Activated CD8-positive, alpha-beta memory T cell treated with anti-CD3 and anti-CD28 coated beads, Interleukin-2, amount 50 U/mL, for 48 hours (primary cell): ENCODE data around the gene BCL11A.

Source experiments
- DNase-seq: peaks from one replicate; pipeline ENCODE4 v3.0.0-alpha.2; 2020

Gene BCL11A

GRCh38 chr2:60522462-60522861, 31.0 kb downstream of the BCL11A start:
- no peak for DNase-seq

- DNase-seq = no peak
Measured at GRCh38 chr2:60521626-60522025, 31.8 kb downstream of the BCL11A start.

- DNase-seq = no peak
Measured at GRCh38 chr2:60520917-60521539, 32.4 kb downstream of the BCL11A start.

GRCh38 chr2:60520151-60520876, 33.1 kb downstream of the BCL11A start:
- no peak for DNase-seq

- DNase-seq = no peak
Measured at GRCh38 chr2:60519231-60519863, 34.1 kb downstream of the BCL11A start.

GRCh38 chr2:60518567-60518966, 34.9 kb downstream of the BCL11A start:
- no peak for DNase-seq

- DNase-seq = no peak
Measured at GRCh38 chr2:60517446-60517845, 36.0 kb downstream of the BCL11A start.

- DNase-seq = no peak
Measured at GRCh38 chr2:60516826-60517225, 36.6 kb downstream of the BCL11A start.

GRCh38 chr2:60516383-60516811, 37.1 kb downstream of the BCL11A start:
- DNase-seq = no peak

GRCh38 chr2:60515721-60516226, 37.7 kb downstream of the BCL11A start:
- DNase-seq = peak; percentile 57

GRCh38 chr2:60513996-60514395, 39.5 kb downstream of the BCL11A start:
- no peak for DNase-seq

- DNase-seq = no peak
Measured at GRCh38 chr2:60513191-60513590, 40.3 kb downstream of the BCL11A start.

GRCh38 chr2:60512641-60513040, 40.8 kb downstream of the BCL11A start:
- no peak for DNase-seq

GRCh38 chr2:60512062-60512622, 41.3 kb downstream of the BCL11A start:
- DNase-seq = no peak

- DNase-seq = no peak
Measured at GRCh38 chr2:60510713-60511112, 42.7 kb downstream of the BCL11A start.

GRCh38 chr2:60509066-60509465, 44.4 kb downstream of the BCL11A start:
- DNase-seq = no peak

- DNase-seq = no peak
Measured at GRCh38 chr2:60508339-60508917, 45.0 kb downstream of the BCL11A start.

GRCh38 chr2:60507211-60507965, 46.1 kb downstream of the BCL11A start:
- no peak for DNase-seq

- no peak for DNase-seq
Measured at GRCh38 chr2:60505880-60506260, 47.6 kb downstream of the BCL11A start.

- no peak for DNase-seq
Measured at GRCh38 chr2:60505240-60505879, 48.1 kb downstream of the BCL11A start.

GRCh38 chr2:60504049-60504448, 49.4 kb downstream of the BCL11A start:
- DNase-seq = no peak

GRCh38 chr2:60502144-60502543, 51.3 kb downstream of the BCL11A start:
- no peak for DNase-seq
